ENCODE results near the gene PHACTR2. TPM values are rescaled to one million over a fixed set of nuclear protein-coding genes. Genes with fewer than 3 reads are reported as not detected.
"Not testable (repeated sequence)": the region's sequence is repeated elsewhere in the genome, so short reads cannot be mapped to it uniquely, and the experiment has no call there.

PHACTR2 gene
- total and polyA plus RNA-seq, 2 donors = 5.5 to 9.8 TPM

GRCh38 chr6:143724876-143725275 is 47.1 kb downstream of the PHACTR2 start:
- no peak overlapping the region for H3K4me3 ChIP-seq (ENCODE audit: low read length in 2 of 2)
- H3K9me3 ChIP-seq (ENCODE audit: control insufficient read depth in 2 of 2, insufficient read depth in 1 of 2, low read length in 1 of 2) = no peaks in the 10 kb centered on the region
- no peaks in the 10 kb centered on the region for H3K27me3 ChIP-seq (ENCODE audit: control insufficient read depth in 2 of 2, insufficient read depth in 1 of 2, low read length in 1 of 2)
- H3K36me3 ChIP-seq (ENCODE audit: control insufficient read depth in 2 of 2, insufficient read depth in 2 of 2, low read length in 1 of 2) = no peaks in the 10 kb centered on the region
- no peaks in the 10 kb centered on the region for H3K4me1 ChIP-seq (ENCODE audit: control insufficient read depth in 2 of 2, insufficient read depth in 2 of 2, low read length in 2 of 2)
- no peak overlapping the region for H3K27ac ChIP-seq (ENCODE audit: low read depth in 1 of 2, low read length in 1 of 2)
- 96% methylated on average over 4 of the region's 5 CpGs for WGBS
- DNase-seq (ENCODE audit: low read depth in 6 of 9, low spot score in 9 of 9) = no peak

GRCh38 chr6:143726015-143726647 is 48.4 kb downstream of the PHACTR2 start:
- no peaks in the 10 kb centered on the region for H3K9me3 ChIP-seq (ENCODE audit: control insufficient read depth in 2 of 2, insufficient read depth in 1 of 2, low read length in 1 of 2)
- H3K4me1 ChIP-seq (ENCODE audit: control insufficient read depth in 2 of 2, insufficient read depth in 2 of 2, low read length in 2 of 2) = no peaks in the 10 kb centered on the region
- H3K27me3 ChIP-seq (ENCODE audit: control insufficient read depth in 2 of 2, insufficient read depth in 1 of 2, low read length in 1 of 2) = no peaks in the 10 kb centered on the region
- H3K36me3 ChIP-seq (ENCODE audit: control insufficient read depth in 2 of 2, insufficient read depth in 2 of 2, low read length in 1 of 2) = no peaks in the 10 kb centered on the region
- DNase-seq (ENCODE audit: low read depth in 6 of 9, low spot score in 9 of 9) = no peak
- 96% methylated on average over 2 of the region's 2 CpGs for WGBS
- H3K27ac ChIP-seq (ENCODE audit: low read depth in 1 of 2, low read length in 1 of 2) = no peak overlapping the region
- no peak overlapping the region for H3K4me3 ChIP-seq (ENCODE audit: low read length in 2 of 2)

GRCh38 chr6:143727035-143727434 is 49.3 kb downstream of the PHACTR2 start:
- Histone ChIP-seq H3K9me3 (ENCODE audit: control insufficient read depth in 2 of 2, insufficient read depth in 1 of 2, low read length in 1 of 2) (no peaks in the 10 kb centered on the region), H3K27me3 (ENCODE audit: control insufficient read depth in 2 of 2, insufficient read depth in 1 of 2, low read length in 1 of 2) (no peaks in the 10 kb centered on the region), H3K4me3 (ENCODE audit: low read length in 2 of 2) (no peak overlapping the region), H3K36me3 (ENCODE audit: control insufficient read depth in 2 of 2, insufficient read depth in 2 of 2, low read length in 1 of 2) (no peaks in the 10 kb centered on the region), H3K4me1 (ENCODE audit: control insufficient read depth in 2 of 2, insufficient read depth in 2 of 2, low read length in 2 of 2) (no peaks in the 10 kb centered on the region), H3K27ac (ENCODE audit: low read depth in 1 of 2, low read length in 1 of 2) (no peak overlapping the region)
- 88% methylated on average over 1 of the region's 1 CpG for WGBS
- no peak for DNase-seq (ENCODE audit: low read depth in 6 of 9, low spot score in 9 of 9)

GRCh38 chr6:143731789-143732188 is 54.0 kb downstream of the PHACTR2 start:
- H3K27me3 ChIP-seq (ENCODE audit: control insufficient read depth in 2 of 2, insufficient read depth in 1 of 2, low read length in 1 of 2) = no peaks in the 10 kb centered on the region

GRCh38 chr6:143732536-143732935 is 54.8 kb downstream of the PHACTR2 start:
- Histone ChIP-seq H3K4me1 (ENCODE audit: control insufficient read depth in 2 of 2, insufficient read depth in 2 of 2, low read length in 2 of 2) (no peaks in the 10 kb centered on the region), H3K9me3 (ENCODE audit: control insufficient read depth in 2 of 2, insufficient read depth in 1 of 2, low read length in 1 of 2) (no peaks in the 10 kb centered on the region), H3K36me3 (ENCODE audit: control insufficient read depth in 2 of 2, insufficient read depth in 2 of 2, low read length in 1 of 2) (no peaks in the 10 kb centered on the region), H3K4me3 (ENCODE audit: low read length in 2 of 2) (no peak overlapping the region), H3K27me3 (ENCODE audit: control insufficient read depth in 2 of 2, insufficient read depth in 1 of 2, low read length in 1 of 2) (no peaks in the 10 kb centered on the region), H3K27ac (ENCODE audit: low read depth in 1 of 2, low read length in 1 of 2) (no peak overlapping the region)
- WGBS = 96% methylated on average over 1 of the region's 1 CpG
- no peak for DNase-seq (ENCODE audit: low read depth in 6 of 9, low spot score in 9 of 9)

More at GRCh38 chr6:143731789-143732188, 54.0 kb downstream of the PHACTR2 start:
- peak in 1 of 9 donors; percentile 17 for DNase-seq (ENCODE audit: low read depth in 6 of 9, low spot score in 9 of 9)
- Histone ChIP-seq H3K4me3 (ENCODE audit: low read length in 2 of 2) (no peak overlapping the region), H3K4me1 (ENCODE audit: control insufficient read depth in 2 of 2, insufficient read depth in 2 of 2, low read length in 2 of 2) (no peaks in the 10 kb centered on the region), H3K9me3 (ENCODE audit: control insufficient read depth in 2 of 2, insufficient read depth in 1 of 2, low read length in 1 of 2) (no peaks in the 10 kb centered on the region), H3K36me3 (ENCODE audit: control insufficient read depth in 2 of 2, insufficient read depth in 2 of 2, low read length in 1 of 2) (no peaks in the 10 kb centered on the region), H3K27ac (ENCODE audit: low read depth in 1 of 2, low read length in 1 of 2) (no peak overlapping the region)
- WGBS = 99% methylated on average over 1 of the region's 1 CpG

GRCh38 chr6:143733510-143733909 is 55.7 kb downstream of the PHACTR2 start:
- no peak overlapping the region for H3K27ac ChIP-seq (ENCODE audit: low read depth in 1 of 2, low read length in 1 of 2)
- H3K9me3 ChIP-seq (ENCODE audit: control insufficient read depth in 2 of 2, insufficient read depth in 1 of 2, low read length in 1 of 2) = no peaks in the 10 kb centered on the region
- H3K4me1 ChIP-seq (ENCODE audit: control insufficient read depth in 2 of 2, insufficient read depth in 2 of 2, low read length in 2 of 2) = no peaks in the 10 kb centered on the region
- H3K27me3 ChIP-seq (ENCODE audit: control insufficient read depth in 2 of 2, insufficient read depth in 1 of 2, low read length in 1 of 2) = no peaks in the 10 kb centered on the region
- H3K4me3 ChIP-seq (ENCODE audit: low read length in 2 of 2) = no peak overlapping the region
- H3K36me3 ChIP-seq (ENCODE audit: control insufficient read depth in 2 of 2, insufficient read depth in 2 of 2, low read length in 1 of 2) = no peaks in the 10 kb centered on the region
- DNase-seq (ENCODE audit: low read depth in 6 of 9, low spot score in 9 of 9) = no peak
- 95% methylated on average over 1 of the region's 1 CpG for WGBS

GRCh38 chr6:143734641-143735063 is 56.9 kb downstream of the PHACTR2 start:
- H3K4me1 ChIP-seq (ENCODE audit: control insufficient read depth in 2 of 2, insufficient read depth in 2 of 2, low read length in 2 of 2) = peaks cover 2 to 5% of the 10 kb centered on the region in 2 donors
- no peak overlapping the region for H3K27ac ChIP-seq (ENCODE audit: low read depth in 1 of 2, low read length in 1 of 2)
- H3K9me3 ChIP-seq (ENCODE audit: control insufficient read depth in 2 of 2, insufficient read depth in 1 of 2, low read length in 1 of 2) = no peaks in the 10 kb centered on the region
- 94% methylated on average over 1 of the region's 1 CpG for WGBS
- DNase-seq (ENCODE audit: low read depth in 6 of 9, low spot score in 9 of 9) = no peak
- no peaks in the 10 kb centered on the region for H3K36me3 ChIP-seq (ENCODE audit: control insufficient read depth in 2 of 2, insufficient read depth in 2 of 2, low read length in 1 of 2)
- no peaks in the 10 kb centered on the region for H3K27me3 ChIP-seq (ENCODE audit: control insufficient read depth in 2 of 2, insufficient read depth in 1 of 2, low read length in 1 of 2)
- no peak overlapping the region for H3K4me3 ChIP-seq (ENCODE audit: low read length in 2 of 2)

GRCh38 chr6:143738072-143738690 is 60.4 kb downstream of the PHACTR2 start:
- H3K27ac ChIP-seq (ENCODE audit: low read depth in 1 of 2, low read length in 1 of 2); H3K27me3 ChIP-seq (ENCODE audit: control insufficient read depth in 2 of 2, insufficient read depth in 1 of 2, low read length in 1 of 2); H3K36me3 ChIP-seq (ENCODE audit: control insufficient read depth in 2 of 2, insufficient read depth in 2 of 2, low read length in 1 of 2); H3K9me3 ChIP-seq (ENCODE audit: control insufficient read depth in 2 of 2, insufficient read depth in 1 of 2, low read length in 1 of 2); H3K4me3 ChIP-seq (ENCODE audit: low read length in 2 of 2); H3K4me1 ChIP-seq (ENCODE audit: control insufficient read depth in 2 of 2, insufficient read depth in 2 of 2, low read length in 2 of 2); DNase-seq (ENCODE audit: low read depth in 6 of 9, low spot score in 9 of 9): not testable (repeated sequence)
- 96% methylated on average over 12 of the region's 12 CpGs for WGBS

- no peak overlapping the region for H3K4me3 ChIP-seq (ENCODE audit: low read length in 2 of 2)
- H3K27ac ChIP-seq (ENCODE audit: low read depth in 1 of 2, low read length in 1 of 2) = no peak overlapping the region
- H3K36me3 ChIP-seq (ENCODE audit: control insufficient read depth in 2 of 2, insufficient read depth in 2 of 2, low read length in 1 of 2) = no peaks in the 10 kb centered on the region
- H3K4me1 ChIP-seq (ENCODE audit: control insufficient read depth in 2 of 2, insufficient read depth in 2 of 2, low read length in 2 of 2) = peaks cover 2 to 6% of the 10 kb centered on the region in 2 donors
- DNase-seq (ENCODE audit: low read depth in 6 of 9, low spot score in 9 of 9) = peak in 1 of 9 donors; percentile 16
- 84% methylated on average over 13 of the region's 13 CpGs for WGBS
- H3K27me3 ChIP-seq (ENCODE audit: control insufficient read depth in 2 of 2, insufficient read depth in 1 of 2, low read length in 1 of 2) = no peaks in the 10 kb centered on the region
- H3K9me3 ChIP-seq (ENCODE audit: control insufficient read depth in 2 of 2, insufficient read depth in 1 of 2, low read length in 1 of 2) = no peaks in the 10 kb centered on the region
Measured at GRCh38 chr6:143739341-143739851, 61.6 kb downstream of the PHACTR2 start.
